ENCODE measurements around the gene DUSP22.

GRCh38 chr6:252775-253535 lies 39.3 kb upstream of the DUSP22 start:
- TF ChIP-seq CTCF (IDR thresholded peaks at IDR 0.05) (no peak), POLR2A (IDR thresholded peaks at IDR 0.05) (no peak)
